Activated naive CD4-positive, alpha-beta T cell treated with anti-CD3 and anti-CD28 coated beads for 36 hours (primary cell): ENCODE measurements around the gene PIEZO1. TPM values are rescaled to one million over a fixed set of nuclear protein-coding genes. Genes with fewer than 3 reads are reported as not detected.
A peak's percentile ranks its signal among the peaks of the same experiment; 100 is the strongest.

Experiments
- CTCF ChIA-PET: fragments of 350-600 bp; sonication (Branson Sonifier 250); formaldehyde crosslinking; loops from one replicate; lab custom pipeline; 2021; ENCODE audit warnings: antibody characterized with exemption; lab: Charles Lee
- DNase-seq: peaks from one replicate; pipeline ENCODE4 v3.0.0-alpha.2; 2020
- H3K27ac Mint-ChIP-seq: one replicate; pipeline ENCODE4 v1.8.0; 2021; ENCODE audit warnings: mild to moderate bottlenecking, mixed read lengths
- H3K27me3 Mint-ChIP-seq: one replicate; pipeline ENCODE4 v1.8.0; 2021; ENCODE audit warnings: low read depth, mixed read lengths
- H3K36me3 Mint-ChIP-seq: one replicate; pipeline ENCODE4 v1.8.0; 2021; ENCODE audit warnings: low read depth, mixed read lengths
- H3K4me1 Mint-ChIP-seq: one replicate; pipeline ENCODE4 v1.8.0; 2021; ENCODE audit warnings: low read depth, mixed read lengths
- H3K4me3 Mint-ChIP-seq: one replicate; pipeline ENCODE4 v1.8.0; 2021; ENCODE audit warnings: mild to moderate bottlenecking, moderate library complexity, mixed read lengths
- H3K9me3 Mint-ChIP-seq: one replicate; pipeline ENCODE4 v1.8.0; 2021; ENCODE audit warnings: mixed read lengths
- intact Hi-C: fragments of 100-400 bp; cut with micrococcal nuclease; formaldehyde crosslinking; loops from one replicate; pipeline ENCODE4 v1.15.1; 2023
- total RNA-seq, 2 experiments: library from RNA; stranded (reverse); gene quantifications; one replicate each; pipeline ENCODE4 v1.2.3, GENCODE V29; 2021

Gene PIEZO1
- total RNA-seq, 2 experiments from 2014 or later: 78.2 to 80.1 TPM

DNA sequence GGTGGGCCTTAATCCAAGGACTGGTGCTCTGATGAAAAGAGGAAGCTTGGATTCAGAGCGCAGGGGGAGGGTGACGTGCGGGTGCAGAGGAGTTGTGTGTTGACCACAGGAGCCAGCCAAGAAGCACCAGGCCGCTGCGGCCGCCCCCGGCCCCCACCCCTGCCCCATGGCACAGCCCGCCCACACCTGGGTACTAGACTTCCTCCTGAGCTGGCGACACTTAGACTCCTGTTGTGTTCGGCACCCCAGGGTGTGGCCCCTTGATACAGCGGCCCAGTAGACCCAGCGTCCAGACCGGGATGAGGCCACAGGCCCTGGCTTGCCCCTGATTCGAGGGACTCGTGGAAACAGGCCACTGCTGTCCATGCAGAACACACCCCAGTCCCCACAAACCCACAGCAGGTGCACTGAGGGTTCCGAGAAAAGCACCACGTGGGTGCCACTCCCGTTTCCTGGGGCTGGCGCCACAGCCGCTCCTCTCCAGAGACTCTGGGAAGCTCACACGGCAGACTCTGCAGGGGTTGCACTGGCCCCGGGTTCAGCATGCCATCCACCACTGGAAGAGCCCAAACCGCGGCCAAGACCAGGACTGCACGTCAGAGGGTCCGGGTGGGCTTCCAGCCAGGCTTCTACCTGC is 93.0 kb downstream of the PIEZO1 start:
- CTCF ChIA-PET: interaction anchor here (0.9 to 1.5 kb wide), 2 partner anchors 9 to 13 kb away, joined by 3 read pairs; no protein-coding TSS in a partner anchor
- Mint-ChIP-seq H3K9me3 (no peaks in the 10 kb centered on the region), H3K4me3 (no peak overlapping the region), H3K27me3 (no peaks in the 10 kb centered on the region), H3K4me1 (peaks cover 38% of the 10 kb centered on the region), H3K36me3 (no peaks in the 10 kb centered on the region), H3K27ac (peak overlapping the region; percentile 36)
- peak; percentile 53 for DNase-seq
- intact Hi-C loops: no loop called here

GRCh38 chr16:88691129-88691813 is 93.7 kb downstream of the PIEZO1 start:
- CTCF ChIA-PET: interaction anchor here (1.5 kb wide), 1 partner anchor 9 kb away, joined by 3 read pairs; no protein-coding TSS in a partner anchor
- intact Hi-C loops: no loop called here
- Mint-ChIP-seq H3K27ac (no peak overlapping the region), H3K4me3 (no peak overlapping the region), H3K36me3 (no peaks in the 10 kb centered on the region), H3K27me3 (no peaks in the 10 kb centered on the region), H3K4me1 (peaks cover 38% of the 10 kb centered on the region), H3K9me3 (no peaks in the 10 kb centered on the region)
- DNase-seq: no peak

DNA sequence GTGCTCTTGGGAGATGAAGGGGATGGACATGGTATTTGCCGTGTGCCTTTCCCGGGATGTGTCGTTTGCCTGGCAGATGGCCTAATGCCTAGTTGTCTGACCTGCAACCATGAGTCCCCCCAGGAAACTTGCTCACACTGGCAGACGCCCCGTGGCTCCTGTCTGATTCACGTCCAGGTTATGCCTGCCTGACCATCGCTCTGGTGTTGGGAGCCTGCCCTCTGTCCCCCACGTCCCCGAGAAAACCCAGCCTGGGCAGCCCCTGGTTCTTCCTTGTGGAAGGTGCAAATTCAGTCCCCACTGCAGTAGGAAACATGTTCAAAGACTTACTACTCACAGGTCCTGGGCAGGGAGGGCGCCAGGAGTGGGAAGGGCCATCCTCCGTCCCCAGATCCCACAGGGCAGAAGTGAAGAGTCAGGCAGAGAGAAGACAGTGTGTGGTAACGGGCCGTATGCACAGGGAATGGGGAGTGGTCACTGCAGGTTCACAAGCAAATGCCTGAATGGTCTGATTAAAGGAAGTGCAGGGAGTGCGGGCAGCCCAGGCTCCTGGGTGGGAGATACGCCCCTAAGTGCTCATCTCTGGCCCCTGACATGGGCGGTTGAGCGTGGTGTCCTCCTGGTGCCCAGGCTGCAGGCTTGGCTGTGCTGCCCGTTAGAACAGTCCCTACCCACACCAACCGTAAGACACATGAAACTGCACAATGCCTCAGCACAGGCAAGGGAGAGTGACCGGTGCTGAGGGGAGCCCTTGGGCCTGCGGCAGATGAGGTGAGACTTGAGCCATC is 94.5 kb downstream of the PIEZO1 start:
- Mint-ChIP-seq H3K27ac (no peak overlapping the region), H3K4me3 (no peak overlapping the region), H3K36me3 (no peaks in the 10 kb centered on the region), H3K27me3 (no peaks in the 10 kb centered on the region), H3K9me3 (no peaks in the 10 kb centered on the region), H3K4me1 (peaks cover 38% of the 10 kb centered on the region)
- CTCF ChIA-PET: no interaction called here
- intact Hi-C loops: no loop called here
- no peak for DNase-seq

GRCh38 chr16:88688013-88688778 is 96.8 kb downstream of the PIEZO1 start:
- Mint-ChIP-seq H3K4me1 (peaks cover 52% of the 10 kb centered on the region), H3K4me3 (no peak overlapping the region), H3K36me3 (no peaks in the 10 kb centered on the region), H3K9me3 (no peaks in the 10 kb centered on the region), H3K27me3 (no peaks in the 10 kb centered on the region), H3K27ac (no peak overlapping the region)
- CTCF ChIA-PET: interaction anchor here (2.4 kb wide), 1 partner anchor 10 kb away, joined by 6 read pairs; no protein-coding TSS in a partner anchor
- DNase-seq: no peak
- intact Hi-C loops: loop anchor here (5.0 kb wide), 1 partner anchor 116 kb away; the partner anchor contains the start of gene ZC3H18

- CTCF ChIA-PET: interaction anchor here (2.4 kb wide), 1 partner anchor 11 kb away, joined by 6 read pairs; no protein-coding TSS in a partner anchor
- Mint-ChIP-seq H3K9me3 (no peaks in the 10 kb centered on the region), H3K4me1 (peaks cover 46% of the 10 kb centered on the region), H3K27ac (no peak overlapping the region), H3K27me3 (no peaks in the 10 kb centered on the region), H3K36me3 (no peaks in the 10 kb centered on the region), H3K4me3 (no peak overlapping the region)
- DNase-seq: no peak
- intact Hi-C loops: loop anchor here (2.0 to 5.0 kb wide), 2 partner anchors 51 to 115 kb away; partner anchors contain the start of gene ZC3H18
These were observed 97.4 kb downstream of the PIEZO1 start for GRCh38 chr16:88687676-88688012.

- Mint-ChIP-seq H3K4me3 (peak overlapping the region; percentile 29), H3K9me3 (no peaks in the 10 kb centered on the region), H3K27ac (no peak overlapping the region), H3K36me3 (no peaks in the 10 kb centered on the region), H3K27me3 (no peaks in the 10 kb centered on the region), H3K4me1 (peaks cover 45% of the 10 kb centered on the region)
- CTCF ChIA-PET: interaction anchor here (2.4 kb wide), 1 partner anchor 11 kb away, joined by 6 read pairs; no protein-coding TSS in a partner anchor
- DNase-seq: no peak
- intact Hi-C loops: loop anchor here (2.0 to 5.0 kb wide), 2 partner anchors 50 to 115 kb away; partner anchors contain the start of gene ZC3H18
These were observed 97.8 kb downstream of the PIEZO1 start for GRCh38 chr16:88687254-88687576.

DNA sequence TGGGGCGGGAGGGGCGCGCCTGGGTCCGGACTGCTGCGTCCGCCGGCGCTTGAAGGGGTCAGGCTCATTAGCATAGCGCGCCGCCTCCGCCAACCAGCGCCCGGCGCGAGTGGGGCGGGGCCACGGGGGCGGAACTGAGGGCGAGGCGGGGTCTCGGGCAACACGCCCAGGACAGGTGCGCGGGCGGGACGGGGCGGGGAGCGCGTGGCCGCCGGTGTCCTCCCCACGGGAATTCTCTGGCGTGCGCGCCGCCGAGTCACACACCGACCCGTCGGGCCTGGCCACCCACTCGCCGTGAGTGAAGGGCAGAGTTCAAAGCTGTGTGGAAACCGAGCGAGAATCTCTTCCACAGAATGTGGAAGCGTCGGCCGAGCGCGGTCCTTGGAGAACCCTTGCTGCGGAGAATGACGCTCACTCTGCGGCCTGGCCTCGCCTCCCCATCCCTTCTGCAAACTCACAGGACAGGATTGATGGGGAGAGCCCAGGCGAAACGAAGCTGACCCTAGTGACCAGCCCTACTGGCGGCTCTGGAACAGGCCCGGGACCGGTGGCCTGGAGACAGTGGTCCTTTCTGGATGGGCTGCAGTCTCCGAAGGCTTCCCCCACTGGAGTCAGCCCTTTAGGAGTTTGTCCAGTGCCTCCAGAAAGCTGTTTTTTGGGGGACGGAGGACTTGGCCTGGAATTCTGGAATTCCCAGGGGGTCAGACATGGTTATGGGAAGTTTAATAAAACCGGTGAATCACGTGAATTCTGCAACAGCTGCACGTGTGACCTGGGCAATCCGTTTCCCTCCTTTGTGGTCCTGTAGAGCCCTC is 98.4 kb downstream of the PIEZO1 start, which contains the start of gene SNAI3:
TSS of gene SNAI3 (minus strand) at position 69 of the 815 bp plus-strand sequence. CDS start 101 bp downstream, outside the sequence.
- peak; percentile 86 for DNase-seq
- Mint-ChIP-seq H3K36me3 (no peaks in the 10 kb centered on the region), H3K27ac (no peak within 1 kb of the TSS), H3K27me3 (no peaks in the 10 kb centered on the region), H3K9me3 (no peaks in the 10 kb centered on the region), H3K4me3 (peak within 1 kb of the TSS; percentile 71), H3K4me1 (peaks cover 45% of the 10 kb centered on the region)
- CTCF ChIA-PET: interaction anchor here (2.4 kb wide), 1 partner anchor 12 kb away, joined by 6 read pairs; no protein-coding TSS in a partner anchor
- intact Hi-C loops: loop anchor here (1.0 to 5.0 kb wide), 4 partner anchors 15 to 114 kb away; partner anchors contain the start of genes MVD and ZC3H18

DNA sequence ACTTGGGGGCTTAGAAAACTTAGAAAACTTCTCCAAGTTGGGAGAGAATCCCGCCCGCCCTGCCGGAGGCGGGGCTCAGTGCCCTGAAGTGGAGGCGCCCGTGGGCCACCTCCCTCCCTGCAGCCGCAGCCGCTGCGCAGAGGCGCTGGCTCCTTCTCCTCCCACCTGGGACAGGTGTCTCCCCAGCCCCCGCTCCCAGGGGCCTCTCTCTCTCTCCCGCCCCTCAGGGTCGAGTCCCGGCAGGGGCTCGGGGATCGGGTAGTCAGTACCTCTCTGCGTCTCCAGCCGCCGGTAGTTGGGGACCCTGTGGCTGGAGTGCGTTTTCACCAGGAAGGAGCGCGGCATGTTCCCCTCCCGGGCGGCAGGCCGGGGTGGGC is 99.0 kb downstream of the PIEZO1 start:
- peak; percentile 46 for DNase-seq
- Mint-ChIP-seq H3K27ac (no peak overlapping the region), H3K4me3 (peak overlapping the region; percentile 71), H3K9me3 (no peaks in the 10 kb centered on the region), H3K4me1 (peaks cover 45% of the 10 kb centered on the region), H3K36me3 (no peaks in the 10 kb centered on the region), H3K27me3 (no peaks in the 10 kb centered on the region)
- CTCF ChIA-PET: interaction anchor here (2.4 kb wide), 1 partner anchor 12 kb away, joined by 6 read pairs; no protein-coding TSS in a partner anchor
- intact Hi-C loops: loop anchor here (1.0 to 5.0 kb wide), 4 partner anchors 15 to 114 kb away; partner anchors contain the start of genes MVD and ZC3H18

GRCh38 chr16:88685156-88686061 is 99.6 kb downstream of the PIEZO1 start:
- intact Hi-C loops: loop anchor here (1.0 to 5.0 kb wide), 5 partner anchors 16 to 113 kb away; partner anchors contain the start of genes CYBA, MVD and ZC3H18
- H3K36me3 Mint-ChIP-seq: no peaks in the 10 kb centered on the region
- H3K9me3 Mint-ChIP-seq: no peaks in the 10 kb centered on the region
- H3K4me1 Mint-ChIP-seq: peaks cover 42% of the 10 kb centered on the region
- H3K27me3 Mint-ChIP-seq: no peaks in the 10 kb centered on the region
- H3K27ac Mint-ChIP-seq: no peak overlapping the region
- H3K4me3 Mint-ChIP-seq: peak overlapping the region; percentile 71
- CTCF ChIA-PET: interaction anchor here (1.0 to 2.4 kb wide), 5 partner anchors 10 to 98 kb away, joined by 3 to 8 read pairs (median 6); no protein-coding TSS in a partner anchor
- DNase-seq: peak; percentile 78
